Measurements from ENCODE around the gene PAPPA.

GRCh38 chr9:116234081-116234480 is 80.5 kb downstream of the PAPPA start:
- TF ChIP-seq POLR2A (IDR thresholded peaks at IDR 0.05), result no peak
- TF ChIP-seq, protein P1, sequence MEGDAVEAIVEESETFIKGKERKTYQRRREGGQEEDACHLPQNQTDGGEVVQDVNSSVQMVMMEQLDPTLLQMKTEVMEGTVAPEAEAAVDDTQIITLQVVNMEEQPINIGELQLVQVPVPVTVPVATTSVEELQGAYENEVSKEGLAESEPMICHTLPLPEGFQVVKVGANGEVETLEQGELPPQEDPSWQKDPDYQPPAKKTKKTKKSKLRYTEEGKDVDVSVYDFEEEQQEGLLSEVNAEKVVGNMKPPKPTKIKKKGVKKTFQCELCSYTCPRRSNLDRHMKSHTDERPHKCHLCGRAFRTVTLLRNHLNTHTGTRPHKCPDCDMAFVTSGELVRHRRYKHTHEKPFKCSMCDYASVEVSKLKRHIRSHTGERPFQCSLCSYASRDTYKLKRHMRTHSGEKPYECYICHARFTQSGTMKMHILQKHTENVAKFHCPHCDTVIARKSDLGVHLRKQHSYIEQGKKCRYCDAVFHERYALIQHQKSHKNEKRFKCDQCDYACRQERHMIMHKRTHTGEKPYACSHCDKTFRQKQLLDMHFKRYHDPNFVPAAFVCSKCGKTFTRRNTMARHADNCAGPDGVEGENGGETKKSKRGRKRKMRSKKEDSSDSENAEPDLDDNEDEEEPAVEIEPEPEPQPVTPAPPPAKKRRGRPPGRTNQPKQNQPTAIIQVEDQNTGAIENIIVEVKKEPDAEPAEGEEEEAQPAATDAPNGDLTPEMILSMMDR (IDR thresholded peaks at IDR 0.05), result no peak
